NB4 (cell line): ENCODE measurements around the gene DIP2C.

ENCODE experiments used
- POLR2A ChIP-seq: IDR thresholded peaks from 2 replicates; pipeline ENCODE4 v1.6.1; 2011; ENCODE audit warnings: mild to moderate bottlenecking; ENCODE audit not compliant: insufficient read length; ENCODE audit errors: extremely low read depth
- TF ChIP-seq, protein P1 (sequence below): IDR thresholded peaks from one replicate; pipeline ENCODE4 v1.5.1; 2012; ENCODE audit warnings: low read depth, low read length

DNA sequence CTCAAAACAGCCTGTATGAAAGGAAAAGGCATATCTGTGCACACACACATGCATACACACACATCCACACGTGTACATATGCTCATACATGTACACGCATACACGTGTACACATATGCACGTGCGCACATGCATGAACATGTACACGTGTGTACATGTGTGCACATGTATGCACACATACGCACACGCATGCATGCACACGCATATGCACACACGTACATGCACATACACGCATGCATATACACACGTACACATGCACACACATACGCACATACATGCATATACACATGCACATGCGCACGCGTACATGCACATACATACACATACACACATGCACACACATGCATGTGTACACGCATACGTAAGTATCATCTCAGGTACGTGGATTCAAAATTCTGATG lies 19.4 kb downstream of the DIP2C start:
- TF ChIP-seq, protein P1, sequence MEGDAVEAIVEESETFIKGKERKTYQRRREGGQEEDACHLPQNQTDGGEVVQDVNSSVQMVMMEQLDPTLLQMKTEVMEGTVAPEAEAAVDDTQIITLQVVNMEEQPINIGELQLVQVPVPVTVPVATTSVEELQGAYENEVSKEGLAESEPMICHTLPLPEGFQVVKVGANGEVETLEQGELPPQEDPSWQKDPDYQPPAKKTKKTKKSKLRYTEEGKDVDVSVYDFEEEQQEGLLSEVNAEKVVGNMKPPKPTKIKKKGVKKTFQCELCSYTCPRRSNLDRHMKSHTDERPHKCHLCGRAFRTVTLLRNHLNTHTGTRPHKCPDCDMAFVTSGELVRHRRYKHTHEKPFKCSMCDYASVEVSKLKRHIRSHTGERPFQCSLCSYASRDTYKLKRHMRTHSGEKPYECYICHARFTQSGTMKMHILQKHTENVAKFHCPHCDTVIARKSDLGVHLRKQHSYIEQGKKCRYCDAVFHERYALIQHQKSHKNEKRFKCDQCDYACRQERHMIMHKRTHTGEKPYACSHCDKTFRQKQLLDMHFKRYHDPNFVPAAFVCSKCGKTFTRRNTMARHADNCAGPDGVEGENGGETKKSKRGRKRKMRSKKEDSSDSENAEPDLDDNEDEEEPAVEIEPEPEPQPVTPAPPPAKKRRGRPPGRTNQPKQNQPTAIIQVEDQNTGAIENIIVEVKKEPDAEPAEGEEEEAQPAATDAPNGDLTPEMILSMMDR: no peak
- no peak for TF ChIP-seq POLR2A
